ENCODE results near the gene ADARB1. TPM values are rescaled to one million over a fixed set of nuclear protein-coding genes. Genes with fewer than 3 reads are reported as not detected.

Gene ADARB1
- total and polyA plus RNA-seq, 2 of the 8 experiments (the other 6 are each of a cell fraction or from before 2014, with no cell fraction given), result 4.7 to 14.9 TPM

- H3K36me3 ChIP-seq (ENCODE audit: control insufficient read depth in 2 of 4, insufficient read depth in 4 of 4, low read length in 3 of 4), result no peaks in the 10 kb centered on the region
- H3K27me3 ChIP-seq (replicated peaks in 1 of 4; ENCODE audit: control insufficient read depth in 3 of 4, extremely low read depth in 1 of 4, insufficient read depth in 3 of 4, low read length in 3 of 4), result no peaks in the 10 kb centered on the region
- FAIRE-seq, result no peak
- H4K20me1 ChIP-seq (replicated peaks in 1 of 2; ENCODE audit: control insufficient read depth in 1 of 2, insufficient read depth in 2 of 2, low read length in 2 of 2), result no peaks in the 10 kb centered on the region
- no peak overlapping the region for H3K4ac ChIP-seq (replicated peaks; ENCODE audit: insufficient read length, low read depth, low read length)
- TF ChIP-seq POU5F1 (IDR thresholded peaks at IDR 0.05; ENCODE audit: low read depth, low read length) (no peak), CTBP2 (IDR thresholded peaks at IDR 0.05; ENCODE audit: borderline replicate concordance, insufficient read depth, insufficient read length, low read length) (no peak), NANOG (IDR thresholded peaks at IDR 0.05; ENCODE audit: insufficient read depth, low read depth, low read length, poor library complexity, severe bottlenecking) (no peak), RBBP5 (IDR thresholded peaks at IDR 0.05; ENCODE audit: borderline replicate concordance, low read depth, low read length) (no peak), RAD21 (IDR thresholded peaks at IDR 0.05 in 1 of 2, conservative IDR thresholded peaks at IDR 0.05 in 1 of 2; ENCODE audit: low read depth in 2 of 2, low read length in 2 of 2) (no peak), GABPA (IDR thresholded peaks at IDR 0.05; ENCODE audit: borderline replicate concordance, insufficient read depth, low read length) (no peak), RFX5 (IDR thresholded peaks at IDR 0.05; ENCODE audit: borderline replicate concordance, low read depth, low read length) (no peak), ZNF274 (IDR thresholded peaks at IDR 0.05; ENCODE audit: borderline replicate concordance, extremely low read depth, low read length) (no peak)
- H3K79me2 ChIP-seq (ENCODE audit: control insufficient read depth in 1 of 2, insufficient read depth in 2 of 2, low read length in 2 of 2), result no peaks in the 10 kb centered on the region
- H2AFZ ChIP-seq (ENCODE audit: low read length), result no peak overlapping the region
- no peak overlapping the region for H3K23ac ChIP-seq (ENCODE audit: insufficient read length)
- no peaks in the 10 kb centered on the region for H3K9me3 ChIP-seq (ENCODE audit: insufficient read depth in 2 of 2, low read depth in 1 of 2, low read length in 1 of 2)
- H3K9ac ChIP-seq (replicated peaks in 1 of 4; ENCODE audit: extremely low read depth in 1 of 4, low read depth in 3 of 4, low read length in 3 of 4), result no peak overlapping the region
- no peak overlapping the region for H4K91ac ChIP-seq (replicated peaks; ENCODE audit: insufficient read length, low read length)
- H3K56ac ChIP-seq (replicated peaks; ENCODE audit: insufficient read length, low read depth, low read length), result no peak overlapping the region
- no peaks in the 10 kb centered on the region for H3K23me2 ChIP-seq (ENCODE audit: low read depth, low read length)
- no peak overlapping the region for H3K14ac ChIP-seq (ENCODE audit: insufficient read length)
- ChIA-PET POLR2A (ENCODE audit: partially characterized antibody) (interaction anchor here (1.1 kb wide), 1 partner anchor 202 kb away, joined by 3 read pairs; no protein-coding TSS in a partner anchor), CTCF (ENCODE audit: partially characterized antibody) (interaction anchor here (1.0 to 5.9 kb wide), 5 partner anchors 11 to 116 kb away, joined by 3 to 37 read pairs (median 5); no protein-coding TSS in a partner anchor)
- H3K27ac ChIP-seq (ENCODE audit: low read depth, low read length), result no peak overlapping the region
- no peak overlapping the region for H3K18ac ChIP-seq (ENCODE audit: extremely low read depth, low read length)
- H2BK120ac ChIP-seq (replicated peaks; ENCODE audit: low read depth, low read length), result no peak overlapping the region
- peak overlapping the region; percentile 45; the same call in 1 of the 2 replicates for H4K8ac ChIP-seq (ENCODE audit: extremely low read depth, insufficient read depth, low read length)
- no peak overlapping the region for H3K4me2 ChIP-seq (ENCODE audit: insufficient read depth in 1 of 2, low read depth in 2 of 2, low read length in 2 of 2)
- no peaks in the 10 kb centered on the region; the same call in 1 of the 2 replicates for H3K79me1 ChIP-seq (ENCODE audit: low read depth, low read length)
- H2BK5ac ChIP-seq (ENCODE audit: low read depth, low read length), result no peak overlapping the region
- no peak overlapping the region for H2AK5ac ChIP-seq (ENCODE audit: low read depth, low read length)
- WGBS, 2 experiments (ENCODE audit: extremely low coverage in 1 of 2, insufficient coverage in 1 of 2, insufficient read length in 1 of 2, insufficient replicate concordance in 2 of 2, low coverage in 1 of 2, low lambda C conversion rate in 2 of 2, missing lambda C conversion rate in 1 of 2), result 92% methylated on average over 31 of the region's 31 CpGs; no CpG with 5 or more reads in 1 of the 2 experiments
- peaks cover 0 to 5% (median 0%) of the 10 kb centered on the region in 4 experiments; a peak in 2 of 7 replicates for H3K4me1 ChIP-seq (replicated peaks in 1 of 4; ENCODE audit: control insufficient read depth in 3 of 4, insufficient read depth in 4 of 4, low read length in 3 of 4)
- H2BK20ac ChIP-seq (ENCODE audit: low read length), result no peak overlapping the region
- no peak overlapping the region for H3K4me3 ChIP-seq (ENCODE audit: extremely low read depth in 1 of 4, insufficient read depth in 2 of 4, low read depth in 3 of 4, low read length in 4 of 4)
- no peak overlapping the region for H2BK12ac ChIP-seq (ENCODE audit: low read depth, low read length)
- DNase-seq (ENCODE audit: low read depth in 1 of 2, low spot score in 2 of 2), result peak in 1 of 2 experiments; percentile 47
- no peak overlapping the region for H4K5ac ChIP-seq (ENCODE audit: insufficient read length, low read depth, low read length)
- no peak overlapping the region for H2BK15ac ChIP-seq (ENCODE audit: low read length)
Observed at GRCh38 chr21:45256021-45256911, 181.9 kb downstream of the ADARB1 start.

Measured in H1 (cell line).